Measurements from ENCODE around the gene GSTO1.

Gene GSTO1

DNA sequence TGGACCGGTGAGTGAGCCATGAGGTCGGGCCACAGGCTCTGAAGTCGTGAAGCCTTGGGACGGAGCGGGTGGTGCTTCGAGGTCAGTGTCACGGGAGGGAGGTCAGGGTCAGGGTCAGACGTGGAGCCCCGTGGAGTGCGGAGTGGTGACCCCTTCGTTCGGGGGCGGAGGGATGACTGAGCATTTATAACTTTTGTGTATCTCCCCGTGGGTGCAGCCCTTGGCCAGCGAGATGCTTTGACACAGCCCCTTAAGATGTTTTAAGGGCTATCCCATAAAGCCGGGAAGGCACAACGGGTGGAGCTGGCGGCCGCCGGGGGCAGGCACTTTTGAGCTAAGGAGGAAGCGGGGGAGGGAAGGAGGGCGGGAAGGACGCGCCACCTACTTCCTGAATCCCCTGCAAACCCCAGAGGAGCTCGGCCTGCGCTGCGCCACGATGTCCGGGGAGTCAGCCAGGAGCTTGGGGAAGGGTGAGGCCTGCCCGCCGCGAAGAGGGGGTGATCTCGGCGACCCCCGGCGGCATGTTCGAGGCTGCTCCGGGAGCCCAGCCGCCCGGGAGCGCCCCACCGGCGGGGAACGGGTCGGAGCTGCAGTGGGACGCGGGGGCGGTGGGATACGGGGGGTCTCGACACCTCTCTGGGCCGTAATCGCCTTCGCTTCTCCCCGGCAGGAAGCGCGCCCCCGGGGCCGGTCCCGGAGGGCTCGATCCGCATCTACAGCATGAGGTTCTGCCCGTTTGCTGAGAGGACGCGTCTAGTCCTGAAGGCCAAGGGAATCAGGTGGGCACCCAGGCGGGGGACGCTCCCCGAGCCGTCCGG lies at the start of gene GSTO1:
GSTO1 (plus strand) TSS at position 400 of the 818 bp plus-strand sequence; CDS start at position 437, 37 bp downstream.
- peak within 1 kb of the TSS; percentile 93 for H3K27ac ChIP-seq (ENCODE audit: low read depth, low read length)
- peak within 1 kb of the TSS; percentile 93 to 94 for H3K9ac ChIP-seq (ENCODE audit: low read depth in 1 of 2, low read length in 2 of 2)
- H3K4me3 ChIP-seq (ENCODE audit: low read depth in 1 of 2, low read length in 2 of 2), result peak within 1 kb of the TSS; percentile 84 to 88
- H3K27me3 ChIP-seq (ENCODE audit: control insufficient read depth in 1 of 2, insufficient read depth in 2 of 2, low read length in 2 of 2), result no peaks in the 10 kb centered on the region
- peaks cover 9 to 20% of the 10 kb centered on the region in 2 donors for H3K36me3 ChIP-seq (ENCODE audit: control insufficient read depth in 1 of 2, insufficient read depth in 2 of 2, low read length in 2 of 2)
- no peaks in the 10 kb centered on the region for H3K9me3 ChIP-seq (ENCODE audit: control insufficient read depth in 1 of 2, low read length in 2 of 2)
- peaks cover 45 to 53% of the 10 kb centered on the region in 2 donors for H3K4me1 ChIP-seq (ENCODE audit: control insufficient read depth in 1 of 2, insufficient read depth in 2 of 2, low read length in 2 of 2)

DNA sequence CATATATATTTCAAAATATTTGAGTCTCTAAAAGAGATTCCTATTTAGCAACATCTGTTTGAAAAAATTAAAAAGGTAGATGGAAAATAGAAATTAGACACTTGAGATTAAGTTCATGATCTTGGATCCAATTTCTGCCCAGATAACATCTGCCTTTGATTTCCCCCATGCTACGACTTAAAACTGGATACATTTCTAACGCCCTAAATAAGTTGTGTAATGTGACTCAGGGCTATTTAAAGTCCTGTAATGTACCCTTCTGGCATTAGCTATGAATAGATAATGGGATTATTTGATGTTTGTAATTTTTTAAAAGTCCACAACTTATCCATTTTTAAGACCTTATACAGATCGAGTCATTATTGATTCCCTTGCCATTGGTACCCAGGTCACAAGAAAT lies 46.0 kb upstream of the GSTO1 start:
- Histone ChIP-seq H3K9ac (ENCODE audit: low read depth in 1 of 2, low read length in 2 of 2) (no peak overlapping the region), H3K4me1 (ENCODE audit: control insufficient read depth in 1 of 2, insufficient read depth in 2 of 2, low read length in 2 of 2) (no peaks in the 10 kb centered on the region), H3K9me3 (ENCODE audit: control insufficient read depth in 1 of 2, low read length in 2 of 2) (no peaks in the 10 kb centered on the region), H3K4me3 (ENCODE audit: low read depth in 1 of 2, low read length in 2 of 2) (no peak overlapping the region), H3K27me3 (ENCODE audit: control insufficient read depth in 1 of 2, insufficient read depth in 2 of 2, low read length in 2 of 2) (no peaks in the 10 kb centered on the region), H3K36me3 (ENCODE audit: control insufficient read depth in 1 of 2, insufficient read depth in 2 of 2, low read length in 2 of 2) (no peaks in the 10 kb centered on the region), H3K27ac (ENCODE audit: low read depth, low read length) (no peak overlapping the region)

GRCh38 chr10:104209575-104210198 lies 45.0 kb upstream of the GSTO1 start:
- no peaks in the 10 kb centered on the region for H3K4me1 ChIP-seq (ENCODE audit: control insufficient read depth in 1 of 2, insufficient read depth in 2 of 2, low read length in 2 of 2)
- no peaks in the 10 kb centered on the region for H3K27me3 ChIP-seq (ENCODE audit: control insufficient read depth in 1 of 2, insufficient read depth in 2 of 2, low read length in 2 of 2)
- H3K27ac ChIP-seq (ENCODE audit: low read depth, low read length), result no peak overlapping the region
- no peak overlapping the region for H3K9ac ChIP-seq (ENCODE audit: low read depth in 1 of 2, low read length in 2 of 2)
- no peaks in the 10 kb centered on the region for H3K9me3 ChIP-seq (ENCODE audit: control insufficient read depth in 1 of 2, low read length in 2 of 2)
- H3K36me3 ChIP-seq (ENCODE audit: control insufficient read depth in 1 of 2, insufficient read depth in 2 of 2, low read length in 2 of 2), result no peaks in the 10 kb centered on the region
- H3K4me3 ChIP-seq (ENCODE audit: low read depth in 1 of 2, low read length in 2 of 2), result no peak overlapping the region

- Histone ChIP-seq H3K4me3 (ENCODE audit: low read depth in 1 of 2, low read length in 2 of 2) (no peak overlapping the region), H3K9me3 (ENCODE audit: control insufficient read depth in 1 of 2, low read length in 2 of 2) (no peaks in the 10 kb centered on the region), H3K27me3 (ENCODE audit: control insufficient read depth in 1 of 2, insufficient read depth in 2 of 2, low read length in 2 of 2) (no peaks in the 10 kb centered on the region), H3K36me3 (ENCODE audit: control insufficient read depth in 1 of 2, insufficient read depth in 2 of 2, low read length in 2 of 2) (no peaks in the 10 kb centered on the region), H3K9ac (ENCODE audit: low read depth in 1 of 2, low read length in 2 of 2) (no peak overlapping the region), H3K27ac (ENCODE audit: low read depth, low read length) (no peak overlapping the region), H3K4me1 (ENCODE audit: control insufficient read depth in 1 of 2, insufficient read depth in 2 of 2, low read length in 2 of 2) (peaks cover 0 to 10% of the 10 kb centered on the region in 2 donors)
Measured at GRCh38 chr10:104216631-104217030, 38.1 kb upstream of the GSTO1 start.

DNA sequence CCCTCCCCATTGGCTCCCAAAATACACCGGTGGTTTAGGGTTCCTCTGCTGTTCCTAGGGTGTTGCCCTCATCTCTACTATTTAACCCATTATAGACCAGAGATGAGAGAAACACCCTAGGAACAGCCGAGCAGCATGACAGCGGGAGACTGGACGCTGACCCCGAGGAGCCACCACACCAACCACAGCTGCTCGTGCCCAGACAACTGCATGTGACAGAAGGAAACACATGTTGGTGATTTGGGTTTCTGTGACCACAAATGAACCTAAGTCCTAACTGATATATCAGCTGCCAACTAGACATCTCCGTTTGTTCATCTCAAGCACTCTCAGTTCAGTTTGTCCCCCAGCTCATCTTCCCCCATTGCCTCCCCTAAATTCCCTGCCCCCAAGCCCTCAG lies 35.9 kb upstream of the GSTO1 start:
- H3K27me3 ChIP-seq (ENCODE audit: control insufficient read depth in 1 of 2, insufficient read depth in 2 of 2, low read length in 2 of 2), result no peaks in the 10 kb centered on the region
- H3K4me1 ChIP-seq (ENCODE audit: control insufficient read depth in 1 of 2, insufficient read depth in 2 of 2, low read length in 2 of 2), result peaks cover 0 to 10% of the 10 kb centered on the region in 2 donors
- H3K36me3 ChIP-seq (ENCODE audit: control insufficient read depth in 1 of 2, insufficient read depth in 2 of 2, low read length in 2 of 2), result no peaks in the 10 kb centered on the region
- H3K9me3 ChIP-seq (ENCODE audit: control insufficient read depth in 1 of 2, low read length in 2 of 2), result no peaks in the 10 kb centered on the region
- H3K4me3 ChIP-seq (ENCODE audit: low read depth in 1 of 2, low read length in 2 of 2), result no peak overlapping the region
- H3K9ac ChIP-seq (ENCODE audit: low read depth in 1 of 2, low read length in 2 of 2), result no peak overlapping the region
- H3K27ac ChIP-seq (ENCODE audit: low read depth, low read length), result no peak overlapping the region

GRCh38 chr10:104220522-104220921 lies 34.2 kb upstream of the GSTO1 start:
- Histone ChIP-seq H3K4me1 (ENCODE audit: control insufficient read depth in 1 of 2, insufficient read depth in 2 of 2, low read length in 2 of 2) (peaks cover 0 to 13% of the 10 kb centered on the region in 2 donors), H3K27me3 (ENCODE audit: control insufficient read depth in 1 of 2, insufficient read depth in 2 of 2, low read length in 2 of 2) (no peaks in the 10 kb centered on the region), H3K4me3 (ENCODE audit: low read depth in 1 of 2, low read length in 2 of 2) (peak overlapping the region in 1 of 2 donors; percentile 2), H3K9me3 (ENCODE audit: control insufficient read depth in 1 of 2, low read length in 2 of 2) (no peaks in the 10 kb centered on the region), H3K27ac (ENCODE audit: low read depth, low read length) (no peak overlapping the region), H3K36me3 (ENCODE audit: control insufficient read depth in 1 of 2, insufficient read depth in 2 of 2, low read length in 2 of 2) (no peaks in the 10 kb centered on the region), H3K9ac (ENCODE audit: low read depth in 1 of 2, low read length in 2 of 2) (no peak overlapping the region)

- Histone ChIP-seq H3K4me3 (ENCODE audit: low read depth in 1 of 2, low read length in 2 of 2) (no peak overlapping the region), H3K4me1 (ENCODE audit: control insufficient read depth in 1 of 2, insufficient read depth in 2 of 2, low read length in 2 of 2) (peaks cover 0 to 16% of the 10 kb centered on the region in 2 donors), H3K9me3 (ENCODE audit: control insufficient read depth in 1 of 2, low read length in 2 of 2) (no peaks in the 10 kb centered on the region), H3K36me3 (ENCODE audit: control insufficient read depth in 1 of 2, insufficient read depth in 2 of 2, low read length in 2 of 2) (no peaks in the 10 kb centered on the region), H3K27ac (ENCODE audit: low read depth, low read length) (no peak overlapping the region), H3K27me3 (ENCODE audit: control insufficient read depth in 1 of 2, insufficient read depth in 2 of 2, low read length in 2 of 2) (no peaks in the 10 kb centered on the region), H3K9ac (ENCODE audit: low read depth in 1 of 2, low read length in 2 of 2) (no peak overlapping the region)
Measured at GRCh38 chr10:104223304-104223703, 31.4 kb upstream of the GSTO1 start.

DNA sequence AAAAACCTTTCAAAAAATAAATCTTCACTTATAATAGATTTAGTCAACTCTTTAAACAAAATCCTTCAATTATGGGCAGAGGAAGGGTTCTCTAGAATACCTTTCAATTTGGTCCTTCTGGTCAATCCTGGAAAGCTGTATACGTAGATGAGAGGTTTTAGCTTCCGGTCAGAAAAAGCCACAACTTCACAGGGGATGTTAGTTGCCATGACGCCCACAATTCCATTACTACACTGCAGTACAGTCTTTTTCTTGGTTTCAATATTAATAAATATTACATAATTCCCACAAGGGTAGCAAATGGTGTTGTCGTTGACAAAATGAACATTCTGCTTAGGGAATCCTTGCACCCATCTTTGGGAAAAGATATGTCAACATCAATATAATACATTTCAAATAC lies 24.2 kb upstream of the GSTO1 start:
- peaks cover 7 to 9% of the 10 kb centered on the region in 2 donors for H3K4me1 ChIP-seq (ENCODE audit: control insufficient read depth in 1 of 2, insufficient read depth in 2 of 2, low read length in 2 of 2)

DNA sequence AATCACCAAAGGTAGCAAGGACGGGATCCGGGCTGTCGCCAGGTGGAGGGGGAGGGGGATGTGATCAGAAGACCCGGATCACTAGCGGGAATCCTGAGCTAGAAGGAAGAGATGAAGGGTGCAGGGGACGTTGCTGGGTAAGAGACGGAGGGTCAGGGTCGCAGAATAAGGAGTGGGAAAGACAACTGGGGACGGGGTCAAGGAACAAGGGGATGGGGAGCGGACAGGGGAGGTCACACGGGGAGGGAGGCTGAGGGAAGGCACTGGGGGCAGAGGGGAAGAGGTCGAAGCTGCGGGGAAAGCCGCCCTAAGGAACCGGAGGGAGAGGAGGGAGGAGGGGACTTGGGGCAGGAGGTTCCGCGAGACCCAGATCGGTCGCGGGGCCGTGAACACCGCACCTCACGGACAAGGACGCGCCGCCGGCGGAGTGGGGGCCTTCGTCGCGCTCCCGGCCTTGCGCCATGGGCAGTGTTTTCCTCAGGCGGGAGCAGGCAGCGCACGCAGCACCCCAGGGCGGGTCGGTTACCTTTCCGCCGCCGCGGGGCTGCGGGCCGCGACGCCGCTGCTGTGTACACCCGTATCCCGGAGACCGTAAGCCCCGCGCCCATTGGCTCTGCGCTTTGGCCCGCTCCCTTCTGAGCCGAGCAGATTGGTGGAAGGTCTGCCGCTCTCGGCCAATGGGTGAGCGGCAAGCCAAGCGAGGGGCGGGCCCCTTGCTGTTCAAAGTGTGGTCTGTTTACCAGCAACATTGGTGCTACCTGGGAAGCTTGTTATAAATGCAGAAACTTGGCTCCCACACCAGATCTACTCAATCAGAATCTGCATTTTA lies 22.7 kb upstream of the GSTO1 start, which contains the start of gene CFAP43:
CFAP43 (minus strand) TSS at position 581 of the 829 bp plus-strand sequence; CDS start at position 463, 118 bp downstream.
- H3K9me3 ChIP-seq (ENCODE audit: control insufficient read depth in 1 of 2, low read length in 2 of 2), result peaks cover 0 to 7% of the 10 kb centered on the region in 2 donors
- peaks cover 5 to 7% of the 10 kb centered on the region in 2 donors for H3K4me1 ChIP-seq (ENCODE audit: control insufficient read depth in 1 of 2, insufficient read depth in 2 of 2, low read length in 2 of 2)
- no peak within 1 kb of the TSS for H3K27ac ChIP-seq (ENCODE audit: low read depth, low read length)
- no peaks in the 10 kb centered on the region for H3K27me3 ChIP-seq (ENCODE audit: control insufficient read depth in 1 of 2, insufficient read depth in 2 of 2, low read length in 2 of 2)
- H3K36me3 ChIP-seq (ENCODE audit: control insufficient read depth in 1 of 2, insufficient read depth in 2 of 2, low read length in 2 of 2), result no peaks in the 10 kb centered on the region
- H3K9ac ChIP-seq (ENCODE audit: low read depth in 1 of 2, low read length in 2 of 2), result peak within 1 kb of the TSS; percentile 75 to 78
- H3K4me3 ChIP-seq (ENCODE audit: low read depth in 1 of 2, low read length in 2 of 2), result peak within 1 kb of the TSS; percentile 85 to 96

More for the DNA sequence above, 24.2 kb upstream of the GSTO1 start:
- peaks cover 0 to 7% of the 10 kb centered on the region in 2 donors for H3K9me3 ChIP-seq (ENCODE audit: control insufficient read depth in 1 of 2, low read length in 2 of 2)
- H3K27ac ChIP-seq (ENCODE audit: low read depth, low read length), result no peak overlapping the region
- H3K4me3 ChIP-seq (ENCODE audit: low read depth in 1 of 2, low read length in 2 of 2), result no peak overlapping the region
- H3K27me3 ChIP-seq (ENCODE audit: control insufficient read depth in 1 of 2, insufficient read depth in 2 of 2, low read length in 2 of 2), result no peaks in the 10 kb centered on the region
- no peaks in the 10 kb centered on the region for H3K36me3 ChIP-seq (ENCODE audit: control insufficient read depth in 1 of 2, insufficient read depth in 2 of 2, low read length in 2 of 2)
- H3K9ac ChIP-seq (ENCODE audit: low read depth in 1 of 2, low read length in 2 of 2), result no peak overlapping the region
